ENCODE measurements around the gene INSIG2.

DNA sequence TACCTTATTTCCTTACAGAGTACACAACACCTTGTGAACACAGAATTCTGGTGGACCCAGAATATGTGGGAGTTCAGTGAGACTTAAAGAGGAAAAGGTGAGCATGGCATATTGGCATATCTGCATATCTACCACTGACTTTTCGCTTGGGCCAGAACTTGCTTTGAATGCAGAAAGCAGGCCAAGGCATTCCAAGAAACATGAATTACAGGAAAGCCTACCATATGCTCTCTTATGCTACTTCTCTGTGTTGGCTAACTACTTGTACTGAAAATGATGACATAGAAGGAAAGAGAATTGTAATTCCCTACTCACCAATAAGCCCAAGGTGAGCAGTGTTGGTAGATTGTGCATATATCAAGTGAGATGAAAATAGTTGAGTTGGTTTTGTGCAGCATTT is 43.0 kb upstream of the INSIG2 start:
- TF ChIP-seq POLR2A (IDR thresholded peaks at IDR 0.05; ENCODE audit: low read length) (no peak), GATA1 (IDR thresholded peaks at IDR 0.05; ENCODE audit: low read depth, low read length) (no peak)

Measured in erythroblast (primary cell).